ENCODE measurements around the gene HCN4.

DNA sequence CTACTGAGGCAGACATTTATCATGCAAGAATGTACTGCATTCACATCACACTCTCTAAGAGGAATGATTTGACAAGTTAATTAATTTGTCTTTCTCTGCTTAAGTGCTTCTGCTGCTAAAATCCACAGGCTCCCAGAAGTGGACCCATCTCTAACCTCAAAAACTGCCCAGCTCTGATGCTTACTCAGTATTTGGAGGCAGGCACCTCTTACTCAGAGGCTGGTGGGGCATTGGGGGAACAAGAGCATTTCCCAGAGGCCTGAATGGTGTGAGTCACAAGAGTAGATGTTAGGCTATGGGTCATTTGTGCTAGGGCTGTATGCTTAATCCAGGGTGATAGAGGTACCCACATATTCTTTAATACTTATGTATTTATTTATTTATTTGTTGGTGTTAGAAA lies 34.4 kb upstream of the HCN4 start:
- TF ChIP-seq POLR2AphosphoS5 (IDR thresholded peaks at IDR 0.05), result no peak
- TF ChIP-seq CTCF (IDR thresholded peaks at IDR 0.05; ENCODE audit: poor library complexity, severe bottlenecking), result no peak
- no peak for TF ChIP-seq TAF1 (IDR thresholded peaks at IDR 0.05; ENCODE audit: low read depth)
- TF ChIP-seq EZH2 (IDR thresholded peaks at IDR 0.05; ENCODE audit: borderline replicate concordance, insufficient read depth, low read length, poor library complexity, severe bottlenecking), result no peak

Data from neural cell (in vitro differentiated cells).